ENCODE measurements around the gene FOSL2.

The FOSL2 gene

GRCh38 chr2:28438532-28439063 is 45.9 kb downstream of the FOSL2 start:
- no peaks in the 10 kb centered on the region for H3K27me3 ChIP-seq (ENCODE audit: control insufficient read depth in 1 of 2, insufficient read depth in 2 of 2, low read length in 2 of 2)
- no peaks in the 10 kb centered on the region for H3K36me3 ChIP-seq (ENCODE audit: insufficient read depth, low read length)
- no peak overlapping the region for H3K4me3 ChIP-seq (ENCODE audit: low read depth in 1 of 2, low read length in 2 of 2)
- no peak overlapping the region for H3K9ac ChIP-seq (ENCODE audit: low read length)
- H3K9me3 ChIP-seq (ENCODE audit: low read length): no peaks in the 10 kb centered on the region
- H3K27ac ChIP-seq (ENCODE audit: low read depth, low read length): no peak overlapping the region
- no peaks in the 10 kb centered on the region for H3K4me1 ChIP-seq (ENCODE audit: insufficient read depth, low read length)

- no peak overlapping the region for H3K9ac ChIP-seq (ENCODE audit: low read length)
- H3K4me1 ChIP-seq (ENCODE audit: insufficient read depth, low read length): no peaks in the 10 kb centered on the region
- no peaks in the 10 kb centered on the region for H3K36me3 ChIP-seq (ENCODE audit: insufficient read depth, low read length)
- H3K9me3 ChIP-seq (ENCODE audit: low read length): no peaks in the 10 kb centered on the region
- H3K4me3 ChIP-seq (ENCODE audit: low read depth in 1 of 2, low read length in 2 of 2): no peak overlapping the region
- no peaks in the 10 kb centered on the region for H3K27me3 ChIP-seq (ENCODE audit: control insufficient read depth in 1 of 2, insufficient read depth in 2 of 2, low read length in 2 of 2)
- no peak overlapping the region for H3K27ac ChIP-seq (ENCODE audit: low read depth, low read length)
These were observed 46.5 kb downstream of the FOSL2 start for GRCh38 chr2:28439127-28439526.

- H3K27ac ChIP-seq (ENCODE audit: low read depth, low read length): no peak overlapping the region
- no peaks in the 10 kb centered on the region for H3K36me3 ChIP-seq (ENCODE audit: insufficient read depth, low read length)
- H3K9me3 ChIP-seq (ENCODE audit: low read length): no peaks in the 10 kb centered on the region
- no peaks in the 10 kb centered on the region for H3K27me3 ChIP-seq (ENCODE audit: control insufficient read depth in 1 of 2, insufficient read depth in 2 of 2, low read length in 2 of 2)
- no peak overlapping the region for H3K4me3 ChIP-seq (ENCODE audit: low read depth in 1 of 2, low read length in 2 of 2)
- H3K9ac ChIP-seq (ENCODE audit: low read length): no peak overlapping the region
- no peaks in the 10 kb centered on the region for H3K4me1 ChIP-seq (ENCODE audit: insufficient read depth, low read length)
These were observed 47.1 kb downstream of the FOSL2 start for GRCh38 chr2:28439763-28440162.

- no peak overlapping the region for H3K4me3 ChIP-seq (ENCODE audit: low read depth in 1 of 2, low read length in 2 of 2)
- H3K4me1 ChIP-seq (ENCODE audit: insufficient read depth, low read length): no peaks in the 10 kb centered on the region
- no peak overlapping the region for H3K9ac ChIP-seq (ENCODE audit: low read length)
- H3K27me3 ChIP-seq (ENCODE audit: control insufficient read depth in 1 of 2, insufficient read depth in 2 of 2, low read length in 2 of 2): no peaks in the 10 kb centered on the region
- no peak overlapping the region for H3K27ac ChIP-seq (ENCODE audit: low read depth, low read length)
- no peaks in the 10 kb centered on the region for H3K9me3 ChIP-seq (ENCODE audit: low read length)
- H3K36me3 ChIP-seq (ENCODE audit: insufficient read depth, low read length): no peaks in the 10 kb centered on the region
These were observed 49.7 kb downstream of the FOSL2 start for GRCh38 chr2:28442328-28442727.

GRCh38 chr2:28444956-28445355 is 52.3 kb downstream of the FOSL2 start:
- Histone ChIP-seq H3K36me3 (ENCODE audit: insufficient read depth, low read length) (no peaks in the 10 kb centered on the region), H3K27ac (ENCODE audit: low read depth, low read length) (no peak overlapping the region), H3K9me3 (ENCODE audit: low read length) (no peaks in the 10 kb centered on the region), H3K27me3 (ENCODE audit: control insufficient read depth in 1 of 2, insufficient read depth in 2 of 2, low read length in 2 of 2) (no peaks in the 10 kb centered on the region), H3K4me3 (ENCODE audit: low read depth in 1 of 2, low read length in 2 of 2) (no peak overlapping the region), H3K9ac (ENCODE audit: low read length) (no peak overlapping the region), H3K4me1 (ENCODE audit: insufficient read depth, low read length) (no peaks in the 10 kb centered on the region)

GRCh38 chr2:28445448-28446258 is 53.0 kb downstream of the FOSL2 start:
- Histone ChIP-seq H3K9me3 (ENCODE audit: low read length) (no peaks in the 10 kb centered on the region), H3K4me3 (ENCODE audit: low read depth in 1 of 2, low read length in 2 of 2) (no peak overlapping the region), H3K4me1 (ENCODE audit: insufficient read depth, low read length) (no peaks in the 10 kb centered on the region), H3K9ac (ENCODE audit: low read length) (no peak overlapping the region), H3K27ac (ENCODE audit: low read depth, low read length) (no peak overlapping the region), H3K36me3 (ENCODE audit: insufficient read depth, low read length) (no peaks in the 10 kb centered on the region), H3K27me3 (ENCODE audit: control insufficient read depth in 1 of 2, insufficient read depth in 2 of 2, low read length in 2 of 2) (no peaks in the 10 kb centered on the region)

- Histone ChIP-seq H3K27ac (ENCODE audit: low read depth, low read length) (no peak overlapping the region), H3K9me3 (ENCODE audit: low read length) (no peaks in the 10 kb centered on the region), H3K4me3 (ENCODE audit: low read depth in 1 of 2, low read length in 2 of 2) (no peak overlapping the region), H3K4me1 (ENCODE audit: insufficient read depth, low read length) (no peaks in the 10 kb centered on the region), H3K36me3 (ENCODE audit: insufficient read depth, low read length) (no peaks in the 10 kb centered on the region), H3K27me3 (ENCODE audit: control insufficient read depth in 1 of 2, insufficient read depth in 2 of 2, low read length in 2 of 2) (no peaks in the 10 kb centered on the region), H3K9ac (ENCODE audit: low read length) (no peak overlapping the region)
These were observed 53.9 kb downstream of the FOSL2 start for GRCh38 chr2:28446531-28446930.

GRCh38 chr2:28447086-28447485 is 54.4 kb downstream of the FOSL2 start:
- Histone ChIP-seq H3K9ac (ENCODE audit: low read length) (no peak overlapping the region), H3K4me3 (ENCODE audit: low read depth in 1 of 2, low read length in 2 of 2) (no peak overlapping the region), H3K36me3 (ENCODE audit: insufficient read depth, low read length) (no peaks in the 10 kb centered on the region), H3K9me3 (ENCODE audit: low read length) (no peaks in the 10 kb centered on the region), H3K4me1 (ENCODE audit: insufficient read depth, low read length) (no peaks in the 10 kb centered on the region), H3K27me3 (ENCODE audit: control insufficient read depth in 1 of 2, insufficient read depth in 2 of 2, low read length in 2 of 2) (no peaks in the 10 kb centered on the region), H3K27ac (ENCODE audit: low read depth, low read length) (no peak overlapping the region)

GRCh38 chr2:28447943-28448792 is 55.5 kb downstream of the FOSL2 start:
- H3K4me3 ChIP-seq (ENCODE audit: low read depth in 1 of 2, low read length in 2 of 2): no peak overlapping the region
- H3K9me3 ChIP-seq (ENCODE audit: low read length): no peaks in the 10 kb centered on the region
- H3K9ac ChIP-seq (ENCODE audit: low read length): no peak overlapping the region
- H3K4me1 ChIP-seq (ENCODE audit: insufficient read depth, low read length): no peaks in the 10 kb centered on the region
- no peaks in the 10 kb centered on the region for H3K27me3 ChIP-seq (ENCODE audit: control insufficient read depth in 1 of 2, insufficient read depth in 2 of 2, low read length in 2 of 2)
- no peaks in the 10 kb centered on the region for H3K36me3 ChIP-seq (ENCODE audit: insufficient read depth, low read length)
- H3K27ac ChIP-seq (ENCODE audit: low read depth, low read length): no peak overlapping the region

GRCh38 chr2:28448793-28449100 is 56.1 kb downstream of the FOSL2 start:
- Histone ChIP-seq H3K36me3 (ENCODE audit: insufficient read depth, low read length) (no peaks in the 10 kb centered on the region), H3K4me1 (ENCODE audit: insufficient read depth, low read length) (no peaks in the 10 kb centered on the region), H3K4me3 (ENCODE audit: low read depth in 1 of 2, low read length in 2 of 2) (no peak overlapping the region), H3K27ac (ENCODE audit: low read depth, low read length) (no peak overlapping the region), H3K9ac (ENCODE audit: low read length) (no peak overlapping the region), H3K27me3 (ENCODE audit: control insufficient read depth in 1 of 2, insufficient read depth in 2 of 2, low read length in 2 of 2) (no peaks in the 10 kb centered on the region), H3K9me3 (ENCODE audit: low read length) (no peaks in the 10 kb centered on the region)

GRCh38 chr2:28449126-28449487 is 56.4 kb downstream of the FOSL2 start:
- no peak overlapping the region for H3K4me3 ChIP-seq (ENCODE audit: low read depth in 1 of 2, low read length in 2 of 2)
- H3K4me1 ChIP-seq (ENCODE audit: insufficient read depth, low read length): no peaks in the 10 kb centered on the region
- no peak overlapping the region for H3K27ac ChIP-seq (ENCODE audit: low read depth, low read length)
- no peaks in the 10 kb centered on the region for H3K36me3 ChIP-seq (ENCODE audit: insufficient read depth, low read length)
- H3K9me3 ChIP-seq (ENCODE audit: low read length): no peaks in the 10 kb centered on the region
- no peak overlapping the region for H3K9ac ChIP-seq (ENCODE audit: low read length)
- H3K27me3 ChIP-seq (ENCODE audit: control insufficient read depth in 1 of 2, insufficient read depth in 2 of 2, low read length in 2 of 2): no peaks in the 10 kb centered on the region
